Measurements from ENCODE around the gene GSS. TPM values are rescaled to one million over a fixed set of nuclear protein-coding genes. Genes with fewer than 3 reads are reported as not detected.

Gene GSS
- total and polyA plus RNA-seq, 7 donors: 14.5 to 36.6 (median 24.5) TPM

DNA sequence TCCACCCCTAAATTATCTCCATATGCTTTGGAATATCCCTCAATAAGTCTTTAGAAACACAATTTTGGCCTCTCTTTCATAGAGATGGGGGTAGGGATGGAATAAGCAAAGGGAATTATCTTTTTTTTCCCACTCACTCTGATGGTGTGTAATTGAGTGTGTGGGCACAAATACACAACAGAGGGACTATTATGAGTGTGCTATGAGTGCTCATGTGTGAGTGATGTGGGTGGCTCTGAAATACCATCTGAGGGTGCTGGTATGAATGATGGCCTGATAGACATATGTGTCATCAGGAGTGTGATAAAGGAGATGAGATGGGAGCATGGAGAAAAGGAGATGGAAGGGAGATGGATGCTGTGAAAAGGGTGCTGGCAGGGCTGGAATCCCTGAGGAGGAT, 35.6 kb downstream of the GSS start:
- Histone ChIP-seq H3K9me3 (no peaks in the 10 kb centered on the region), H3K27ac (peak overlapping the region; percentile 11), H3K4me1 (peaks cover 36% of the 10 kb centered on the region), H3K4me3 (no peak overlapping the region), H3K36me3 (ENCODE audit: insufficient read depth in 1 of 2, low read depth in 1 of 2) (peaks cover 4 to 63% of the 10 kb centered on the region in 2 donors), H3K27me3 (ENCODE audit: insufficient read depth in 3 of 3, low read length in 2 of 3) (no peaks in the 10 kb centered on the region)
- ATAC-seq (no peak), DNase-seq (no peak)
- TF ChIP-seq, protein P1, sequence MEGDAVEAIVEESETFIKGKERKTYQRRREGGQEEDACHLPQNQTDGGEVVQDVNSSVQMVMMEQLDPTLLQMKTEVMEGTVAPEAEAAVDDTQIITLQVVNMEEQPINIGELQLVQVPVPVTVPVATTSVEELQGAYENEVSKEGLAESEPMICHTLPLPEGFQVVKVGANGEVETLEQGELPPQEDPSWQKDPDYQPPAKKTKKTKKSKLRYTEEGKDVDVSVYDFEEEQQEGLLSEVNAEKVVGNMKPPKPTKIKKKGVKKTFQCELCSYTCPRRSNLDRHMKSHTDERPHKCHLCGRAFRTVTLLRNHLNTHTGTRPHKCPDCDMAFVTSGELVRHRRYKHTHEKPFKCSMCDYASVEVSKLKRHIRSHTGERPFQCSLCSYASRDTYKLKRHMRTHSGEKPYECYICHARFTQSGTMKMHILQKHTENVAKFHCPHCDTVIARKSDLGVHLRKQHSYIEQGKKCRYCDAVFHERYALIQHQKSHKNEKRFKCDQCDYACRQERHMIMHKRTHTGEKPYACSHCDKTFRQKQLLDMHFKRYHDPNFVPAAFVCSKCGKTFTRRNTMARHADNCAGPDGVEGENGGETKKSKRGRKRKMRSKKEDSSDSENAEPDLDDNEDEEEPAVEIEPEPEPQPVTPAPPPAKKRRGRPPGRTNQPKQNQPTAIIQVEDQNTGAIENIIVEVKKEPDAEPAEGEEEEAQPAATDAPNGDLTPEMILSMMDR (IDR thresholded peaks at IDR 0.05): no peak
- intact Hi-C loops (cut with DNase I): no loop called here

DNA sequence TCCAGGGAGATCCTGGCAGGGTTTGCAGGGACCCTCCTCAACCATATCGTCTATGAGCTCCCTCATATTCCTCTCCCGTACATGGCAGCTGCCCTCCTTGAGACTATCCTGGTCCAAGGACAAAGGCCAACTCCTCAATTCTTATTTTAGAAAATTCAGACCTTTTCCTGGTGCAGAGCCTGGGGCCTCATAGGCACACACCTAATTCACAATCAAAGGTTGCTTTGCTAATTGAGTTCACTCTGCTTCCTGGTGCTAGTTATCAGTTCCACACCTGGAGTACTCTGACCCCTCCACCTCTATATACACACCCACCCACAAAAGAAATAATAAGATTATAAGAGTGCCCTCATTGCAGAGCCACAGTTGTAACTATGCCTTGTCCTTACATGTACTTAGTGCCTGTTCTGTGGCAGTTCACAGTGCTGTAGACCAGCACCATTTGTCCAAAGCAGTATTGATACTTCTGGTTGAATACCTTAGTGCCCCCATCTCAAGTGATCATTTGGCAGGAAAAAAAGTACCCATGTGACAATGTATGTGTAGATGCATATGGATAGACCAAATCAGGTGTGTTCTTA, 38.7 kb downstream of the GSS start:
- peaks cover 33% of the 10 kb centered on the region for H3K4me1 ChIP-seq
- DNase-seq (no peak), ATAC-seq (no peak)
- no peak overlapping the region for H3K4me3 ChIP-seq
- peak overlapping the region; percentile 9 for H3K27ac ChIP-seq
- peaks cover 4 to 61% of the 10 kb centered on the region in 2 donors for H3K36me3 ChIP-seq (ENCODE audit: insufficient read depth in 1 of 2, low read depth in 1 of 2)
- WGBS, 3 donors: 43 to 59% (median 44%) methylated on average over 2 of the region's 2 CpGs
- H3K9me3 ChIP-seq: no peaks in the 10 kb centered on the region
- H3K27me3 ChIP-seq (ENCODE audit: insufficient read depth in 3 of 3, low read length in 2 of 3): no peaks in the 10 kb centered on the region
- intact Hi-C loops (cut with DNase I): no loop called here
- TF ChIP-seq, protein P1 (IDR thresholded peaks at IDR 0.05): no peak

DNA sequence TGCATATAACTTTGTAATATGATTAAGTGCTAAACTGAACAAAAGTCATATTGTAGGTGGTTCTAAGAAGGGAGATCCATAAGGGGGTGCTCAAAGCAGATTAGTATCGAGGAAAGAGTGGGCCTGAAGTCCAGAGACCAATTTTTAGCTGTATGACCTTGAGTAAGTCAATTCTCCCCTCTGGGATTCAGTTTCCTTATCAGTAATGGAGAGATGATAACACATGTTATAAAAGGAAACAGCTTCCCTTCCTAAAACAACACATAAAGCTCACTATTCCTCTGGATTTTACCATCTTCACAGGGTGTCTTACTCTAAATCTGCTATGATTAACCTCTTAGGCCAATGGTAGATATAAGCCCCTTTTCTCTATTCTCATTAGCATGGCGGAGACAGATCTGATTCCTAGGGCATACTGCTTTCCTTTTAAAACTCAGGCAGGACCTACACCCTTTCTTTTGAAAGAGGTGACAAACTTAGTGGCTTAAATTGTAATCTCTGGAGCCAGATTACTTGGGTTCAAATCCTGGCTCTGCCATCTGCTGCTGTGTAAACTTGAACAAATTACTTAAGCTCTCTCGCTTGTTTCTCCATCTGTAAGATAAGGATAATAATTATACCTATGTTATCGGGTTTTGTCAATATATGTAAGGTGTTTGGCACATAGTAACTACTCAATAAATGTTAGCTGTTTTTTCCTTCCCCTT, 39.7 kb downstream of the GSS start:
- WGBS, 3 donors: 80 to 83% (median 82%) methylated on average over 4 of the region's 4 CpGs
- DNase-seq (no peak), ATAC-seq (no peak)
- Histone ChIP-seq H3K4me3 (no peak overlapping the region), H3K4me1 (peaks cover 25% of the 10 kb centered on the region), H3K36me3 (ENCODE audit: insufficient read depth in 1 of 2, low read depth in 1 of 2) (peaks cover 4 to 51% of the 10 kb centered on the region in 2 donors), H3K27ac (peak overlapping the region; percentile 67), H3K27me3 (ENCODE audit: insufficient read depth in 3 of 3, low read length in 2 of 3) (no peaks in the 10 kb centered on the region), H3K9me3 (no peaks in the 10 kb centered on the region)
- intact Hi-C loops (cut with DNase I): no loop called here
- TF ChIP-seq, protein P1 (IDR thresholded peaks at IDR 0.05): no peak

DNA sequence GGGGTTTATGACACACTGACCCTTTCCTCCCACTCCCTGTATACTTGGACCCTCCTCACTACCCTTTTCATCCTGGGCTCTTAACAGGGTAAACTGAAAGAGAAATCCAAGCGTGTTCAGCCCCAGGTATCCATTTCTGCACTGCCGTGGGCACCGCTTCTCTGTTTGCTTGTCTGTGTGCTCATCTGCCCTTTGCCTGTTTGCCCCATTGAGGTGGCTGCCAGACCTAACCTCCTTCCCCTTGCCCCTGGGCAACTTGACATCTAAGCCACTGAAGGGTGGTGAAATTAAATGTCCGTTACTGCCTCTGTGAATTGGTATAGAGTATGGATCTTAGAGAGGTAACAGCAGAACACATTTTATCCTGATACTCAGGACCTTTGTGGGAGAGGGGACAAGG, 40.5 kb downstream of the GSS start:
- peak overlapping the region; percentile 67 for H3K27ac ChIP-seq
- DNase-seq (no peak), ATAC-seq (peak in 3 of 4 donors; percentile 23 to 42 (median 34))
- H3K36me3 ChIP-seq (ENCODE audit: insufficient read depth in 1 of 2, low read depth in 1 of 2): peaks cover 1 to 46% of the 10 kb centered on the region in 2 donors
- no peaks in the 10 kb centered on the region for H3K9me3 ChIP-seq
- H3K4me3 ChIP-seq: no peak overlapping the region
- WGBS, 3 donors: 29 to 57% (median 34%) methylated on average over 4 of the region's 4 CpGs
- no peaks in the 10 kb centered on the region for H3K27me3 ChIP-seq (ENCODE audit: insufficient read depth in 3 of 3, low read length in 2 of 3)
- H3K4me1 ChIP-seq: peaks cover 25% of the 10 kb centered on the region
- intact Hi-C loops (cut with DNase I): no loop called here
- TF ChIP-seq, protein P1 (IDR thresholded peaks at IDR 0.05): no peak
